ENCODE data around the gene TRPM8. TPM values are rescaled to one million over a fixed set of nuclear protein-coding genes. Genes with fewer than 3 reads are reported as not detected.
"Not testable (repeated sequence)": the region's sequence is repeated elsewhere in the genome, so short reads cannot be mapped to it uniquely, and the experiment has no call there.

TRPM8 gene
- total RNA-seq (1 to 10 TPM in 1 of 2 donors, under 1 TPM in 1; 0.79 to 2.2 TPM), polyA plus RNA-seq (ENCODE audit: insufficient read depth, low read depth, low replicate concordance) (5.2 TPM)
- long read RNA-seq, donor 1: 0 reads
- long read RNA-seq, donor 2: 0 reads

GRCh38 chr2:233917116-233917515, at the start of gene TRPM8:
TSS of gene TRPM8 (plus strand) at chr2:233917373. CDS start at chr2:233926538, 9,165 bp downstream.
- H3K36me3 ChIP-seq (ENCODE audit: low read depth, missing control alignments): no peaks in the 10 kb centered on the region
- H3K9me3 ChIP-seq: no peaks in the 10 kb centered on the region
- intact Hi-C loops (cut with DNase I; ENCODE audit: low total_unique reads): no loop called here
- H3K27ac ChIP-seq: no peak within 1 kb of the TSS
- no peaks in the 10 kb centered on the region for H3K27me3 ChIP-seq
- TF ChIP-seq POLR2A (IDR thresholded peaks at IDR 0.05): no peak
- TF ChIP-seq CTCF (IDR thresholded peaks at IDR 0.05): no peak
- 45 to 50% methylated on average over 5 of the region's 5 CpGs for WGBS, 2 donors
- no peaks in the 10 kb centered on the region for H3K4me1 ChIP-seq
- DNase-seq: no peak
- H3K4me3 ChIP-seq: no peak within 1 kb of the TSS

GRCh38 chr2:233867993-233868532, 49.1 kb upstream of the TRPM8 start, which contains the start of gene MSL3B:
TSS of gene MSL3B (minus strand) at chr2:233868386.
- Histone ChIP-seq H3K4me1 (no peaks in the 10 kb centered on the region), H3K27me3 (no peaks in the 10 kb centered on the region), H3K27ac (peak within 1 kb of the TSS; percentile 70 to 81), H3K4me3 (peak within 1 kb of the TSS; percentile 57 to 67), H3K36me3 (ENCODE audit: low read depth, missing control alignments) (no peaks in the 10 kb centered on the region), H3K9me3 (no peaks in the 10 kb centered on the region)
- WGBS, 2 donors: 6 to 12% methylated on average over 50 of the region's 50 CpGs
- DNase-seq: peak; percentile 56
- TF ChIP-seq CTCF (IDR thresholded peaks at IDR 0.05) (no peak), POLR2A (IDR thresholded peaks at IDR 0.05) (no peak)
- intact Hi-C loops (cut with DNase I; ENCODE audit: low total_unique reads): no loop called here

GRCh38 chr2:233871432-233871831, 45.7 kb upstream of the TRPM8 start:
- DNase-seq: no peak
- Histone ChIP-seq H3K4me3 (no peak overlapping the region), H3K4me1 (no peaks in the 10 kb centered on the region), H3K27me3 (no peaks in the 10 kb centered on the region), H3K9me3 (no peaks in the 10 kb centered on the region), H3K36me3 (ENCODE audit: low read depth, missing control alignments) (no peaks in the 10 kb centered on the region), H3K27ac (no peak overlapping the region)
- no peak for TF ChIP-seq POLR2A (IDR thresholded peaks at IDR 0.05)
- no peak for TF ChIP-seq CTCF (IDR thresholded peaks at IDR 0.05)
- intact Hi-C loops (cut with DNase I; ENCODE audit: low total_unique reads): no loop called here
- 74 to 75% methylated on average over 4 of the region's 4 CpGs for WGBS, 2 donors

DNA sequence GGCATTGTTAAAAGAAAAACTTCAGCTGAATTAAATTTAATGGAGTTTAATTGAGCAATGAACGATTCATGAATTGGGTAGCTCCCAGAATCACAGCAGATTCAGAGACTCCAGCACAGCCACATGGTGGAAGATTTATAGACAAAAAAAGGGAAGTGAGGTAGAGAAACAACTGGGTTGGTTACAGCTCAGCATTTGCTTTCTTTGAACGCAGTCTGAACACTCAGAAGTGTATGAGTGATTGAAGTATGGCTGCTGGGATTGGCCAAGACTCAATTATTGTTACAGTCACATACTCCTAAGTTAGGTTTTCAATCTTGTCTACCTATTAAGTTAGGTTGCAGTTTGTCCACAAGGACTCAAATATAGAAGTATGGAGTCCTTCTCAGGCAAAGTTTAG, 45.0 kb upstream of the TRPM8 start:
- H3K27ac ChIP-seq; H3K27me3 ChIP-seq; DNase-seq; H3K36me3 ChIP-seq (ENCODE audit: low read depth, missing control alignments); intact Hi-C loops (cut with DNase I; ENCODE audit: low total_unique reads); H3K4me3 ChIP-seq; H3K4me1 ChIP-seq; H3K9me3 ChIP-seq: not testable (repeated sequence)
- WGBS, 2 donors: 56 to 60% methylated on average over 2 of the region's 2 CpGs

DNA sequence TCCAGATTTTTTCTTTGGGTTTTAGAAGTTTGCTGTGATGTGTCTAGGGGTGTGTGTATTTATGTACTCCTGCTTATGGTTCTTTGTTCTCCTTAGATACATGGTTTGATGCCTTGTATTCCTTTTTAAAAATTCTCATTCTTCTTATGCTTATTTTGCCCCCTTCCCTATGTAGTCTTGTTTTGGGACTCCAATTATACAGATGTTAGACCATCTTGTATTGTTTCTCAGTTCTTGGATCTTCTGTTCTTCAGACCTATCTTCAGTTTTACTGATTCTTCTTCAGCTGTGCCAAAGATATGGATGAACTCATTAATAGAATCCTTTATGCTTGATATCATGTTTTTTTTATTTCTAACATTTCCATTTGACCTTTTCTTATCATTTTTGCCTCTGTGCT, 34.8 kb upstream of the TRPM8 start:
- H3K4me3 ChIP-seq: no peak overlapping the region
- no peak for DNase-seq
- no peak overlapping the region for H3K27ac ChIP-seq
- TF ChIP-seq POLR2A (IDR thresholded peaks at IDR 0.05): no peak
- no peak for TF ChIP-seq CTCF (IDR thresholded peaks at IDR 0.05)
- intact Hi-C loops (cut with DNase I; ENCODE audit: low total_unique reads): no loop called here
- no peaks in the 10 kb centered on the region for H3K9me3 ChIP-seq
- H3K36me3 ChIP-seq (ENCODE audit: low read depth, missing control alignments): no peaks in the 10 kb centered on the region
- no peaks in the 10 kb centered on the region for H3K4me1 ChIP-seq
- H3K27me3 ChIP-seq: no peaks in the 10 kb centered on the region

Measured in testis (tissue), 5 donors.